ENCODE data around the gene CPEB3.

- TF ChIP-seq CTCF (IDR thresholded peaks at IDR 0.05; ENCODE audit: borderline replicate concordance, extremely low read depth, low read length, poor library complexity, severe bottlenecking), result no peak
- no peak for TF ChIP-seq EZH2 (IDR thresholded peaks at IDR 0.05; ENCODE audit: borderline replicate concordance, low read depth, low read length, severe bottlenecking)
Observed at GRCh38 chr10:92180399-92180798, 110.5 kb downstream of the CPEB3 start.
